Stomach (tissue), 9 donors: Measurements from ENCODE around the gene PCBD1. TPM values are rescaled to one million over a fixed set of nuclear protein-coding genes. Genes with fewer than 3 reads are reported as not detected.

Source experiments
- DNase-seq, 2 donors: peaks; one replicate each; pipeline versions ENCODE4 v3.0.0 to v3.0.0-alpha.2; 2013 to 2019
- H3K27ac ChIP-seq, 5 donors: fragments of 200-600 bp in 4 of 5; sonication (generic) in 4 of 5; one replicate each; pipeline ENCODE4 v1.5.1; 2013 to 2019; ENCODE audit warnings: mild to moderate bottlenecking in 1 of 5, moderate library complexity in 1 of 5
- H3K27me3 ChIP-seq, 3 donors: fragments of 200-600 bp; sonication (generic); one replicate each; pipeline ENCODE4 v1.5.1; 2017 to 2019; ENCODE audit warnings: mixed run types in 1 of 3
- H3K36me3 ChIP-seq, 4 donors: fragments of 200-600 bp; sonication (generic); 1 replicate in 3 of 4; 2 replicates in 1 of 4; pipeline ENCODE4 v1.5.1; 2016 to 2019
- H3K4me1 ChIP-seq, 4 donors: fragments of 200-600 bp; sonication (generic); one replicate each; pipeline ENCODE4 v1.5.1; 2016 to 2019
- H3K4me3 ChIP-seq, 4 donors: fragments of 200-600 bp; sonication (generic) in 3 of 4; one replicate each; pipeline ENCODE4 v1.5.1; 2016 to 2019; ENCODE audit warnings: mild to moderate bottlenecking in 1 of 4
- H3K9me3 ChIP-seq, 4 donors: fragments of 200-600 bp; sonication (generic); one replicate each; pipeline ENCODE4 v1.5.1; 2016 to 2019
- CTCF ChIP-seq, 7 experiments: fragments of 450-650 bp in 4 of 7; fragments of 200-600 bp in 3 of 7; sonication (generic) in 3 of 7; IDR thresholded peaks; one replicate each; pipeline ENCODE4 v1.5.1; 2016 to 2019; ENCODE audit warnings: antibody characterized with exemption in 7 of 7, control low read depth in 2 of 7, mild to moderate bottlenecking in 1 of 7
- EP300 ChIP-seq: sonication (generic); formaldehyde crosslinking; IDR thresholded peaks from one replicate; pipeline ENCODE4 v1.6.1; 2017; ENCODE audit warnings: antibody characterized with exemption
- POLR2A ChIP-seq, 4 donors: fragments of 450-650 bp; IDR thresholded peaks; one replicate each; pipeline ENCODE4 v1.6.1; 2016; ENCODE audit warnings: antibody characterized with exemption in 4 of 4, control low read depth in 2 of 4, mild to moderate bottlenecking in 1 of 4, moderate library complexity in 1 of 4
- POLR2AphosphoS5 ChIP-seq, 3 donors: sonication (generic); formaldehyde crosslinking; IDR thresholded peaks; one replicate each; pipeline ENCODE4 v1.6.1; 2016; ENCODE audit warnings: antibody characterized with exemption in 3 of 3
- WGBS, 5 donors: extraction: QIAGEN DNeasy Blood & Tissue Kit in 3 of 5; methylation state at CpG; one replicate each; pipeline versions ENCODE4 v1.1.5 to v1.1.7; 2013 to 2018; 5-methylcytosine and 5-hydroxymethylcytosine counted together
- intact Hi-C: fragments of 100-400 bp; cut with DNase I; formaldehyde crosslinking; loops from one replicate; pipeline ENCODE4 v1.15.1; 2023; ENCODE audit warnings: low total_unique reads
- polyA plus RNA-seq, 3 donors: library from polyadenylated mRNA; stranded (reverse); fragments of 200-250 nt; gene quantifications; one replicate each; pipeline ENCODE4 v1.2.3, GENCODE V29; 2013
- total RNA-seq, 5 donors: library from RNA; depleted of rRNA; stranded (reverse); fragments of >200 nt; gene quantifications; one replicate each; pipeline versions ENCODE4 v1.1.0 to v1.2.3, GENCODE V29; 2014 to 2016
- donor health status: healthy with polysubstance abuse.
- donor health status: Bipolar disorder and iron deficiency.
- donor health status: healthy.

The PCBD1 gene
- total and polyA plus RNA-seq, 8 donors, result 29.4 to 130 (median 66.1) TPM

DNA sequence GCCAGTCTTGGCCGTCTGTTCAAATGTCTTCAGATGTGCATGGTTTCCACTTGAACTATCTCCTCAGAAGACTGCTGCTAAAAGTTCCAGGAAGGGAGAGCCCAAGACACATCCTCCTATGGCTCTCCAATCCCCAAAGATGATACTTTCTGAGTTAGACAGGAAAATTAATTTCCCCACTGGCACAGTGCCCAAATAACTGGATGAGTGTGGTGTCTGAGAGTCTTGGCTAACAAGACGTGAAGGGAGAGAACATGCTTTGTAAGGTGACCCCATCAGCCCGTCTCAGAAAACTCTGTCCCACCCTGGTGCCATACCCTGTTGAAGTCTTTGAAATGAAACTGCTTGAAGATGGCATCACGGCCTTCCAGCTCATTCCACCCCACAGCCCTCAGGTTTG is 2.9 kb downstream of the PCBD1 start:
- H3K27ac ChIP-seq, result peak overlapping the region in 1 of 5 donors; percentile 96
- 72 to 89% (median 82%) methylated on average over 4 of the region's 4 CpGs for whole genome bisulfite sequencing, 5 donors
- no peaks in the 10 kb centered on the region for H3K9me3 ChIP-seq
- peaks cover 6 to 34% (median 24%) of the 10 kb centered on the region in 4 donors for H3K4me1 ChIP-seq
- TF ChIP-seq POLR2AphosphoS5 (IDR thresholded peaks at IDR 0.05) (no peak), EP300 (no peak), CTCF (IDR thresholded peaks at IDR 0.05) (no peak), POLR2A (IDR thresholded peaks at IDR 0.05) (no peak)
- no peak overlapping the region for H3K4me3 ChIP-seq
- H3K36me3 ChIP-seq, result peaks cover 13 to 53% (median 48%) of the 10 kb centered on the region in 4 donors
- DNase-seq, result no peak
- intact Hi-C loops, result no loop called here
- H3K27me3 ChIP-seq, result no peaks in the 10 kb centered on the region

DNA sequence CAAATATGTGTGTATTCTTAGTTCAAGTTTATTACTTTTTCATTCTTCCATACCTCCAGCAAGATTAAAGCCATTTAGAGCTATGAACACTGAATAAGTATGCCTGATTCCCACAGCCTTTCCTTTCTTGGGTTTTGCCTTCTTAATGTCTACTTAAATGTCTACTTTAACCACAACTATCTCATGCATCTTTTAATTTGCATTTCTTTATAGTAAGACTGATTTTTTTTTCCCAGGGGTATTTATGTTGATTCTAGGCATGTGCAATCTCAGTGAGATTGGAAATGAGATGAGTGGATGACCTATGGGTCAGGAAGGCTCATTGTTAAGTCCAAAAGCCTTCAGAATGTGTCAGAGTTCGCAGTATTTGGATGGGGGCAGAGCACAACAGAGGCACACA is 3.6 kb downstream of the PCBD1 start:
- no peak for TF ChIP-seq POLR2A (IDR thresholded peaks at IDR 0.05)
- no peak for TF ChIP-seq EP300
- TF ChIP-seq CTCF (IDR thresholded peaks at IDR 0.05), result no peak
- no peak for TF ChIP-seq POLR2AphosphoS5 (IDR thresholded peaks at IDR 0.05)
- H3K27ac ChIP-seq, result no peak overlapping the region
- intact Hi-C loops, result no loop called here
- H3K4me3 ChIP-seq, result no peak overlapping the region
- WGBS, 5 donors, result 88 to 100% (median 96%) methylated on average over 1 of the region's 1 CpG
- no peaks in the 10 kb centered on the region for H3K27me3 ChIP-seq
- H3K9me3 ChIP-seq, result no peaks in the 10 kb centered on the region
- peaks cover 6 to 39% (median 25%) of the 10 kb centered on the region in 4 donors for H3K4me1 ChIP-seq
- DNase-seq, result no peak
- H3K36me3 ChIP-seq, result peaks cover 13 to 53% (median 48%) of the 10 kb centered on the region in 4 donors

GRCh38 chr10:70880077-70880534 is 8.3 kb downstream of the PCBD1 start:
- Histone ChIP-seq H3K4me1 (peaks cover 0 to 17% (median 0%) of the 10 kb centered on the region in 4 donors), H3K9me3 (no peaks in the 10 kb centered on the region), H3K36me3 (peaks cover 22 to 86% (median 80%) of the 10 kb centered on the region in 4 donors), H3K27ac (no peak overlapping the region), H3K4me3 (no peak overlapping the region), H3K27me3 (no peaks in the 10 kb centered on the region)
- WGBS, 5 donors, result 3 to 8% (median 4%) methylated on average over 4 of the region's 4 CpGs
- peak; percentile 83 to 93 for DNase-seq
- intact Hi-C loops, result no loop called here
- TF ChIP-seq POLR2A (IDR thresholded peaks at IDR 0.05) (no peak), CTCF (IDR thresholded peaks at IDR 0.05) (peak in 6 of 7 experiments; percentile 63 to 94 (median 89)), POLR2AphosphoS5 (IDR thresholded peaks at IDR 0.05) (peak in 1 of 3 donors; percentile 63), EP300 (no peak)

DNA sequence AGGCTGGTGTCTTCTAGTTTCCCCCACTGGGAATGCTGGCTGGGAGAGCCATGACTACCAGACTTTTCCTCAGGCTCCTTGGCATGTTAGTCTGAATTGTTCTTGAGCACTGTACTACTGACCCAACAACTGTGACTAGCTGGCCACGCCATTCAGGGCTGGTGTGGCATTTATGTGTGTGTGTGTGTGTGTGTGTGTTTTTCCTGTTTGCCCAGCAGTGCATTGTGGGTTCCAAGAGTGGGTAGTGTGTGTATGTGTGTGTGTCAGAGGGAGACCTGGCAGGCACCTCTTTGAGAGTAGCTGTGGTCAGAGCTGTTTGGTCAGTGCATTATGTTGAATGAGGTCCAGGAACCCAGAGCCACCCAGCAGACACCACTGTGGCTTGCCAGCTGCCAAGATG is 9.2 kb downstream of the PCBD1 start:
- Histone ChIP-seq H3K27ac (no peak overlapping the region), H3K9me3 (no peaks in the 10 kb centered on the region), H3K4me3 (no peak overlapping the region), H3K36me3 (peaks cover 18 to 83% (median 73%) of the 10 kb centered on the region in 4 donors), H3K27me3 (no peaks in the 10 kb centered on the region), H3K4me1 (peaks cover 0 to 17% (median 0%) of the 10 kb centered on the region in 4 donors)
- TF ChIP-seq CTCF (IDR thresholded peaks at IDR 0.05) (no peak), POLR2A (IDR thresholded peaks at IDR 0.05) (no peak), POLR2AphosphoS5 (IDR thresholded peaks at IDR 0.05) (no peak), EP300 (no peak)
- peak in 1 of 2 donors; percentile 42 for DNase-seq
- 20 to 60% (median 45%) methylated on average over 1 of the region's 1 CpG for WGBS, 5 donors
- intact Hi-C loops, result loop anchor here (5.0 to 10.0 kb wide), 2 partner anchors 62 to 334 kb away; partner anchors contain the start of gene SGPL1
